Bronchus fibroblast of lung (primary cell): Measurements from ENCODE around the gene DNAH5. TPM values are rescaled to one million over a fixed set of nuclear protein-coding genes. Genes with fewer than 3 reads are reported as not detected.

Source experiments
- total RNA-seq: library from RNA; depleted of rRNA; stranded (reverse); fragments of >200 nt; gene quantifications from 2 replicates; pipeline ENCODE4 v1.2.3, GENCODE V29; 2015

DNAH5 gene, protein sequence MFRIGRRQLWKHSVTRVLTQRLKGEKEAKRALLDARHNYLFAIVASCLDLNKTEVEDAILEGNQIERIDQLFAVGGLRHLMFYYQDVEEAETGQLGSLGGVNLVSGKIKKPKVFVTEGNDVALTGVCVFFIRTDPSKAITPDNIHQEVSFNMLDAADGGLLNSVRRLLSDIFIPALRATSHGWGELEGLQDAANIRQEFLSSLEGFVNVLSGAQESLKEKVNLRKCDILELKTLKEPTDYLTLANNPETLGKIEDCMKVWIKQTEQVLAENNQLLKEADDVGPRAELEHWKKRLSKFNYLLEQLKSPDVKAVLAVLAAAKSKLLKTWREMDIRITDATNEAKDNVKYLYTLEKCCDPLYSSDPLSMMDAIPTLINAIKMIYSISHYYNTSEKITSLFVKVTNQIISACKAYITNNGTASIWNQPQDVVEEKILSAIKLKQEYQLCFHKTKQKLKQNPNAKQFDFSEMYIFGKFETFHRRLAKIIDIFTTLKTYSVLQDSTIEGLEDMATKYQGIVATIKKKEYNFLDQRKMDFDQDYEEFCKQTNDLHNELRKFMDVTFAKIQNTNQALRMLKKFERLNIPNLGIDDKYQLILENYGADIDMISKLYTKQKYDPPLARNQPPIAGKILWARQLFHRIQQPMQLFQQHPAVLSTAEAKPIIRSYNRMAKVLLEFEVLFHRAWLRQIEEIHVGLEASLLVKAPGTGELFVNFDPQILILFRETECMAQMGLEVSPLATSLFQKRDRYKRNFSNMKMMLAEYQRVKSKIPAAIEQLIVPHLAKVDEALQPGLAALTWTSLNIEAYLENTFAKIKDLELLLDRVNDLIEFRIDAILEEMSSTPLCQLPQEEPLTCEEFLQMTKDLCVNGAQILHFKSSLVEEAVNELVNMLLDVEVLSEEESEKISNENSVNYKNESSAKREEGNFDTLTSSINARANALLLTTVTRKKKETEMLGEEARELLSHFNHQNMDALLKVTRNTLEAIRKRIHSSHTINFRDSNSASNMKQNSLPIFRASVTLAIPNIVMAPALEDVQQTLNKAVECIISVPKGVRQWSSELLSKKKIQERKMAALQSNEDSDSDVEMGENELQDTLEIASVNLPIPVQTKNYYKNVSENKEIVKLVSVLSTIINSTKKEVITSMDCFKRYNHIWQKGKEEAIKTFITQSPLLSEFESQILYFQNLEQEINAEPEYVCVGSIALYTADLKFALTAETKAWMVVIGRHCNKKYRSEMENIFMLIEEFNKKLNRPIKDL (N-terminal part only)
- 0.67 and 1.2 TPM in 2 replicates for total RNA-seq

DNA sequence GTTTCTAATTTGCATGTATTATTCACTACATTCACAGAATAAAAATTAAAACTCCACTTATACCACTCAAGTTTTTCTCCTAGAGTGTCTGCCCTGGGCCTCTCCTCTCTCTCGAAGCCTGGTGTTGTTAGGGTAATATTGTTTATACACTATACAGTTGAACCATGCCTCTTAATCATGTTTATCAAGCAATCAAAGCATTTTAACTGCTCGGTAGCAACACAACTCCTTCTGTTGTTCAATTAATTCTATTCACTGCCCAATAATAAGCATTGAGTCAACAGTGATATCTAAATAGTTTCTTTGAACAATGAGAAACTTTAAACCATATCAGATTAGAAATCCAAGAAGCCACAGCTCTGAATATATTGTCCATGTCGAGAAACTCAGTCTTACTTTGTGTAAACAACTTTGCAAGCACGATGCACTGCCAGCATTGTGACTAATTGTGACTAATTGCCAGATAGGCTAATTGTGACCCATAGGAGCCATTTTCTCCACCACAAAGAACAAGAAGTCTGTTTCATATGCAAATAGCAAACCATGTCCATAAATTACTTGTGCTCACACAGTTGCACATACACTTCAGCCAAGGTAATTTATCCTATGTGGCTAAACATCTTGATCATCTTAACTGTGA, at the start of gene DNAH5:
Gene DNAH5, minus strand, starts transcription at position 129 of the 640 bp plus-strand sequence. CDS start 250 bp downstream, outside the sequence.

Other genes starting within 250 kb of the DNAH5 start
- 76.9 and 77.7 TPM in 2 replicates for gene TRIO, start 198.7 kb upstream of the DNAH5 start, total RNA-seq